ENCODE results near the gene CUL2.

DNA sequence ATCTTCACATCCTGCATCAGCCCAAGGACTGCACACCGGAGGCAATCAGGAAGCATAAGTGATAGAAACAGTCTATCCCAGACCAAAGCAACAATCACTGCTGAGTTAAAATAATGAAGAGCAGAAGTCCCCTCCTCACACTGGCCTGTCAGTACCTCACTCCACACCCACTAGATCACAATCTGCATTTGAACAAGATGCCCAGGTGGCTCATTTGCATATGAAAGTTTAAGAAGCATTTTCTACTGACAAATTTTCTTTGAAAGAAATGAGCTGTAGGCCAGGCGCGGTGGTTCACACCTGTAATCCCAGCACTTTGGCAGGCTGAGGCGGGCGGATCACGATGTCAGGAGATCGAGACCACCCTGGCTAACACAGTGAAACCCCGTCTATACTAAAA lies 77.4 kb downstream of the CUL2 start:
- TF ChIP-seq POLR2A (IDR thresholded peaks at IDR 0.05), result no peak
- TF ChIP-seq, protein P1, sequence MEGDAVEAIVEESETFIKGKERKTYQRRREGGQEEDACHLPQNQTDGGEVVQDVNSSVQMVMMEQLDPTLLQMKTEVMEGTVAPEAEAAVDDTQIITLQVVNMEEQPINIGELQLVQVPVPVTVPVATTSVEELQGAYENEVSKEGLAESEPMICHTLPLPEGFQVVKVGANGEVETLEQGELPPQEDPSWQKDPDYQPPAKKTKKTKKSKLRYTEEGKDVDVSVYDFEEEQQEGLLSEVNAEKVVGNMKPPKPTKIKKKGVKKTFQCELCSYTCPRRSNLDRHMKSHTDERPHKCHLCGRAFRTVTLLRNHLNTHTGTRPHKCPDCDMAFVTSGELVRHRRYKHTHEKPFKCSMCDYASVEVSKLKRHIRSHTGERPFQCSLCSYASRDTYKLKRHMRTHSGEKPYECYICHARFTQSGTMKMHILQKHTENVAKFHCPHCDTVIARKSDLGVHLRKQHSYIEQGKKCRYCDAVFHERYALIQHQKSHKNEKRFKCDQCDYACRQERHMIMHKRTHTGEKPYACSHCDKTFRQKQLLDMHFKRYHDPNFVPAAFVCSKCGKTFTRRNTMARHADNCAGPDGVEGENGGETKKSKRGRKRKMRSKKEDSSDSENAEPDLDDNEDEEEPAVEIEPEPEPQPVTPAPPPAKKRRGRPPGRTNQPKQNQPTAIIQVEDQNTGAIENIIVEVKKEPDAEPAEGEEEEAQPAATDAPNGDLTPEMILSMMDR (IDR thresholded peaks at IDR 0.05), result no peak
